K562 treated with DMSO at 1 percent for 12 hours (cell line): Measurements from ENCODE around the gene THAP6. TPM values are rescaled to one million over a fixed set of nuclear protein-coding genes. Genes with fewer than 3 reads are reported as not detected.

ENCODE experiments used
- total RNA-seq: library from RNA; unstranded; fragments of 300-600 nt; gene quantifications from 2 replicates; pipeline ENCODE4 v1.2.3, GENCODE V29; 2022; ENCODE audit not compliant: insufficient read depth

THAP6 gene, protein sequence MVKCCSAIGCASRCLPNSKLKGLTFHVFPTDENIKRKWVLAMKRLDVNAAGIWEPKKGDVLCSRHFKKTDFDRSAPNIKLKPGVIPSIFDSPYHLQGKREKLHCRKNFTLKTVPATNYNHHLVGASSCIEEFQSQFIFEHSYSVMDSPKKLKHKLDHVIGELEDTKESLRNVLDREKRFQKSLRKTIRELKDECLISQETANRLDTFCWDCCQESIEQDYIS
- total RNA-seq: 2.4 and 11.2 TPM in 2 replicates

DNA sequence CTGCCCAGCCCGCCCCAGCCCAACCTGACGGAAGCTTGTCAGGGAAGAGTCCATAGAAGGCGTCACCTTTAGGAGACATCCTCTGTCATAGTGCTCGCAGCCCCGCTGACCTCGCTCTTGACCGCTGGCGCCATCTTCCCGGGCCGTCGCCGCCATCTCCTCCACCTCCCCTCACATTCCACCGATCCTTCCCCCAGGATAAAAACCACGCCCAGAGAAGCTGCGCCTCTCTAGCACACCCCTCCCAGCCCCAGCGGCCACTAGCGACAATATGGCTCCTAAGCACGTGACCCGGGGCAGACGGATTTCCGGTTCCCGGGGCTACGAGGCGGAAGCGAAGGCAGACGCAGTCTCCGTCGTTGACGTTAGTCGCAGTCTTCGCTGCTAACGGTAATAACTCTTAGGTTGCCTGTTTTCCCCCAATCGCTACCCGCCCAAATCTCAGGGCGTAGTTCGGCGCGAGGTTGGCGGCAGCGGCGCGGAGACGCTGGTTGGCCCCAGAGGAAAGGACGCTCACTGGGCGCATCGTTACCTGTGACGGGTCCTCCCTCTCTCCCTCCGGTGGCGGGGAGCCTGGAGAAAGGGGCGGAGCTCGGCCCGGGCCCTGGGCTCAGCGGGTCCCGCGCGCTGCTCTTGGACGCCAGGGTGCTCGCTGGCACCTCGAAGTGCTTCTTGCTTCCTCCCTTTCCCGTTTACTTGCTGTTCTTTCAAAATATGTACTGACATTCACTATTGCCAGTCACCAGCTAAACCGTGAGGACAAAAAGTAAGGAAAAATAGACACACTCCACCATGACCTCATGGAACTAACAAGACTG, at the start of gene THAP6, which contains the start of gene RCHY1:
THAP6 (plus strand) TSS at position 343 of the 818 bp plus-strand sequence. CDS start 980 bp downstream, outside the sequence.
RCHY1 (minus strand) TSS at position 273 of the 818 bp plus-strand sequence; CDS start at position 156, 117 bp downstream.

DNA sequence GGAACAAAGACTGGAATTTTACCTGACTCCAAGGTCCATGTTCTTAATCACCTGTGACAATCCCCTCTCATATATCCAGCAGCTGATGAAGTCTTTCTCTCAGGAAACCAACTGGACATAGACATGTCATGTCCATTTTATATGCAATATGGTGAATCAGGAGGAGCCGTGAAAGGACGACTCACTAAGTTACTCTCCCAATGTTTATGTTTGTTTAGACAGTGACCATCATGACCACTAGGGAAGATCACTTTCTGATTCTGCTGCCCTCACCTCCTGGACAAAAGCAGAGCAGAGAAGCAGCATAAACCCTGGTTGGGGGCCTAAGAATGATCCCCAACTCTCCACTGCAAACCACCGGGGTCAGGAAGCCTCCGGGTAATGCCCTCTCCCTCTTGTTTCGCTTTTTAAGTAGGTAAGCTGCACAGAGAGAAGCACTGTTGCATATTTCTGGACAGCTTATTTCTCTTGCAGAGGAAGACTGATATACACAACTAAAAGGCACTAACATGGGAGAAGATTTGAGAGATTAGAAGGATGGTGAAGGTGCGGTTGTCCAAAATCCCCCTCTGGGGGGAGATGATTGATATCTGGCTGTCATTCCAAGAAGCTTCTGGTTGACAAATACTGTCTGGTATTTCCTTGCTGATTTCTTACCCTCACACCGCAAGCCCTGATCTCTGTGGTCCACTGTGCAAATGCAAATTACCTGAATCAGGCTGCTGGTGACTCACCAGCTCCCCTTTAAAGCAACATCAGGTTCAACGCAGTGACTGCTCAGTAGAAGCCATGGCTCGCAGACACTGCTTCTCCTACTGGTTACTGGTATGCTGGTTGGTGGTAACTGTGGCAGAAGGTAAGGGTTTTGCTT, 41.3 kb downstream of the THAP6 start, which contains the start of gene ODAPH:
ODAPH (plus strand) TSS at position 773 of the 871 bp plus-strand sequence; CDS start at position 790, 17 bp downstream.

Other genes with a start within 250 kb of the THAP6 start
- gene RCHY1, start 70 bp upstream of the THAP6 start, total RNA-seq: 31.3 and 50.7 TPM in 2 replicates
- not detected in 2 replicates for gene ODAPH, start 41.6 kb downstream of the THAP6 start, total RNA-seq
- gene CDKL2, start 116.1 kb downstream of the THAP6 start, total RNA-seq: not detected in 2 replicates
- 26.0 and 91.5 TPM in 2 replicates for gene G3BP2, start 158.9 kb downstream of the THAP6 start, total RNA-seq
- 26.0 and 82.4 TPM in 2 replicates for gene USO1, start 210.1 kb downstream of the THAP6 start, total RNA-seq